ENCODE results near the gene HSPBP1. TPM values are rescaled to one million over a fixed set of nuclear protein-coding genes. Genes with fewer than 3 reads are reported as not detected.

HSPBP1 gene
- total RNA-seq, 1 donor from 2014 or later = 15.0 TPM

- Mint-ChIP-seq H3K36me3 (peaks cover 18% of the 10 kb centered on the region), H3K27ac (no peak overlapping the region), H3K27me3 (ENCODE audit: insufficient read depth, low read depth) (peaks cover 4% of the 10 kb centered on the region), H3K9me3 (peaks cover 2% of the 10 kb centered on the region), H3K4me3 (peak overlapping the region; percentile 63), H3K4me1 (peaks cover 29% of the 10 kb centered on the region)
- H3K4me2 ChIP-seq = no peak overlapping the region
- H3K9ac ChIP-seq = no peak overlapping the region
- H2AFZ ChIP-seq (replicated peaks) = no peak overlapping the region
- H3K9me3 ChIP-seq (ENCODE audit: low read depth) = no peaks in the 10 kb centered on the region
- DNase-seq (ENCODE audit: low spot score) = no peak
- TF ChIP-seq CTCF (IDR thresholded peaks at IDR 0.05) (no peak), EZH2 (IDR thresholded peaks at IDR 0.05) (no peak), EZH2phosphoT487 (IDR thresholded peaks at IDR 0.05) (no peak)
- H3K79me2 ChIP-seq (ENCODE audit: low read depth) = peaks cover 11% of the 10 kb centered on the region
- H3K4me1 ChIP-seq = peaks cover 4% of the 10 kb centered on the region
- H3K36me3 ChIP-seq = no peaks in the 10 kb centered on the region
- peaks cover 3% of the 10 kb centered on the region for H4K20me1 ChIP-seq (ENCODE audit: low read depth)
- no peaks in the 10 kb centered on the region for H3K27me3 ChIP-seq
- no peak overlapping the region for H3K27ac ChIP-seq
- no peak overlapping the region for H3K4me3 ChIP-seq
- peaks cover 26% of the 10 kb centered on the region for H3F3A ChIP-seq (ENCODE audit: low read depth)
Observed at GRCh38 chr19:55276720-55277430, 3.0 kb downstream of the HSPBP1 start.

GRCh38 chr19:55275851-55276719, 3.8 kb downstream of the HSPBP1 start:
- Histone ChIP-seq H3K9me3 (ENCODE audit: low read depth) (no peaks in the 10 kb centered on the region), H3K27me3 (no peaks in the 10 kb centered on the region), H4K20me1 (ENCODE audit: low read depth) (peaks cover 3% of the 10 kb centered on the region), H3K27ac (no peak overlapping the region), H3K79me2 (ENCODE audit: low read depth) (peaks cover 11% of the 10 kb centered on the region), H3F3A (ENCODE audit: low read depth) (peaks cover 20% of the 10 kb centered on the region), H3K36me3 (no peaks in the 10 kb centered on the region), H3K4me3 (no peak overlapping the region), H3K9ac (no peak overlapping the region), H3K4me2 (no peak overlapping the region), H2AFZ (replicated peaks) (no peak overlapping the region), H3K4me1 (peaks cover 4% of the 10 kb centered on the region)
- peaks cover 2% of the 10 kb centered on the region for H3K9me3 Mint-ChIP-seq
- H3K27me3 Mint-ChIP-seq (ENCODE audit: insufficient read depth, low read depth) = peaks cover 4% of the 10 kb centered on the region
- no peak for TF ChIP-seq CTCF (IDR thresholded peaks at IDR 0.05)
- TF ChIP-seq EZH2phosphoT487 (IDR thresholded peaks at IDR 0.05) = no peak
- no peak for TF ChIP-seq EZH2 (IDR thresholded peaks at IDR 0.05)
- peak overlapping the region; percentile 41 for H3K4me3 Mint-ChIP-seq
- H3K36me3 Mint-ChIP-seq = peaks cover 21% of the 10 kb centered on the region
- peaks cover 25% of the 10 kb centered on the region for H3K4me1 Mint-ChIP-seq
- H3K27ac Mint-ChIP-seq = no peak overlapping the region
- DNase-seq (ENCODE audit: low spot score) = no peak

DNA sequence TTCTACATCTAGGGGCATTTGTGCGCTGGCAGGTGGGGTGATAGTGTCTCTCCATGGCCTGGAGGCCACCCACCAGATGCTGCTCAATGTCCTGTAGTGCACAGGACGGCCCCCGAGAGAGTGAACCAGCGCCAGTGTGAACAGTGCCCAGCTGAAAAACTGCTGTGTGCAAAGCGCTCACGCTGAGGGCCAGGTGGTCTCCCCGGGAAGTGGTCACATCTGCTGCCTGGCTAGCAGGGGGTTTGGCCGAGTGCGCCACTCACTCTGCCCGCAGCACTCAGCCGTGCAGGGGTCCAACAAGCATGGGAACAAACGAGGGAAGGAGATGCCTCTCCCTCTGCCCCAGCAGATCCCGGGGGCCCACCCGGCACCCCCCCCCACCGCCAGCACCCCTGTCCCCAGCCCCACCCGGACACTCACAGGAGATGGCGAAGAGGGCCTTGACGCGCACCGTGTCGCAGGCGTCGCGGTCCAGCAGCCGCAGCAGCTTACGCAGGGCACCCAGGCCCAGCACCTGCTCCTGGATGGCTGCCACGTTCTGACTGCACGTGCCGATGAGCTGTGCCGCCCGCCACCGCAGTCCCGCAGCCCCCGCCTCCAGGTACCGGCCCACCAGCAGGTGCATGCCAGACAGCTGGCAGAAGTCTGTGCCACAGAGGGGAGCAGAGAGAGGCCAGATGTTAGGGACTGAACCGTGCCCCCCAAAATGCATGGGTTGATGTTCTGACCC, 5.8 kb downstream of the HSPBP1 start:
- Histone ChIP-seq H3K4me1 (peaks cover 4% of the 10 kb centered on the region), H3K4me3 (no peak overlapping the region), H3K9ac (no peak overlapping the region), H3K9me3 (ENCODE audit: low read depth) (no peaks in the 10 kb centered on the region), H3F3A (ENCODE audit: low read depth) (peaks cover 4% of the 10 kb centered on the region), H4K20me1 (ENCODE audit: low read depth) (peaks cover 2% of the 10 kb centered on the region), H3K27ac (no peak overlapping the region), H3K27me3 (no peaks in the 10 kb centered on the region), H3K36me3 (no peaks in the 10 kb centered on the region), H3K79me2 (ENCODE audit: low read depth) (peaks cover 9% of the 10 kb centered on the region), H2AFZ (replicated peaks) (no peak overlapping the region), H3K4me2 (no peak overlapping the region)
- H3K9me3 Mint-ChIP-seq = peaks cover 2% of the 10 kb centered on the region
- H3K4me1 Mint-ChIP-seq = peaks cover 11% of the 10 kb centered on the region
- TF ChIP-seq EZH2 (IDR thresholded peaks at IDR 0.05) = no peak
- TF ChIP-seq CTCF (IDR thresholded peaks at IDR 0.05) = no peak
- TF ChIP-seq EZH2phosphoT487 (IDR thresholded peaks at IDR 0.05) = no peak
- no peak overlapping the region for H3K4me3 Mint-ChIP-seq
- H3K27me3 Mint-ChIP-seq (ENCODE audit: insufficient read depth, low read depth) = peaks cover 4% of the 10 kb centered on the region
- H3K27ac Mint-ChIP-seq = no peak overlapping the region
- peaks cover 34% of the 10 kb centered on the region for H3K36me3 Mint-ChIP-seq
- DNase-seq (ENCODE audit: low spot score) = no peak

Measured in neural progenitor cell (in vitro differentiated cells).